Activated CD8-positive, alpha-beta memory T cell treated with anti-CD3 and anti-CD28 coated beads, Interleukin-2, amount 50 U/mL, for 4 hours (primary cell): Measurements from ENCODE around the gene EXOSC2.

Source experiments
- DNase-seq: peaks from one replicate; pipeline ENCODE4 v3.0.0-alpha.2; 2020

EXOSC2 gene

DNA sequence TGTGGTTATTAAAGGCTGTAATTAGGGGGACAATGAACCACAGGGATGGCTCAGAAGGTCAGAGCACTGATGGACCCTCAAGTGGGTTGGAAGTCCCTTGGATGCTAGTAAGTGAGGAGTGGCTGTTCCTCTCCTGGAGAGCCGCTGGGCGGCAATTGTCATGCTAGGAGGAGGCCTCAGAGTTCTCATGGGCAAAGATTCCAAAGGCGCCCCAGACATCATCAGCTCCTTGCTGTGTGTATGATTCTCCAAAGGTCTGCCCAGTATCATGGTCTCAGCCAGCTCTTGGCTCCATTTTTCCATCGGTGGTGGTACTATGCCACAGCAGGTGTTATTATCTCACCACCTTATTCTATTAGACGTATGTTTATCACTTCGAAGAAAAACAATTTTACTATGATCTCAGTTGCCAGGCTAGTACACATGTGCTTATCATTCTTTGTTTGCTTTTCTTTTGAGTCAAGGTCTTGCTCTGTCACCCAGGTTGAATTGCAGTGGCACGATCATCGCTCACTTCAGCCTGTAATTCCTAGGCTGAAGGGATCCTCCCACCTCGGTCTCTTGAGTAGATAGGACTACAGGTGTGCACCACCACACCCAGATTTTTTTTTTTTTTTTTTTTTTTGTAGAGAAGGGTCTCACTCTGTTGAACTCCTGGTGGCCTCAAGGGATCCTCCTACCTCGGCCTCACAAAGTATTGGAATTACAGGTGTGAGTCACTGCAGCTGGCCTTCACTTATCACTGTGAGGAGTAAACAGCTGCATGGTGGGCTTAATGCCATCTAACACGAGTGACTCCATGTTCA, 46.8 kb downstream of the EXOSC2 start:
- no peak for DNase-seq

DNA sequence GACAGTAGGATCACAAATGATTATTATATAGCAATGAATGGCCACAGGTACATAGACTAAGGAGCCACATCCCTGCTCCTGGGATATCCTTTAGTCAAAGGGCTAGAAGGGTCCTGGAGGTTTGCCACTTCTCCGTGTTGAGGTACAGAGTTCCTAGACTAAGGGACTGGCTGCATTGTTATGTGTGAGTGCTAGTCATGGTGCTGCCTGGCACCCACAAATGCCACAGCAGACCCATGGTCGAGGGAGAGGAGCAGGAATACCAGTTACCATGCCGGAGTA, 47.4 kb downstream of the EXOSC2 start:
- DNase-seq: no peak

DNA sequence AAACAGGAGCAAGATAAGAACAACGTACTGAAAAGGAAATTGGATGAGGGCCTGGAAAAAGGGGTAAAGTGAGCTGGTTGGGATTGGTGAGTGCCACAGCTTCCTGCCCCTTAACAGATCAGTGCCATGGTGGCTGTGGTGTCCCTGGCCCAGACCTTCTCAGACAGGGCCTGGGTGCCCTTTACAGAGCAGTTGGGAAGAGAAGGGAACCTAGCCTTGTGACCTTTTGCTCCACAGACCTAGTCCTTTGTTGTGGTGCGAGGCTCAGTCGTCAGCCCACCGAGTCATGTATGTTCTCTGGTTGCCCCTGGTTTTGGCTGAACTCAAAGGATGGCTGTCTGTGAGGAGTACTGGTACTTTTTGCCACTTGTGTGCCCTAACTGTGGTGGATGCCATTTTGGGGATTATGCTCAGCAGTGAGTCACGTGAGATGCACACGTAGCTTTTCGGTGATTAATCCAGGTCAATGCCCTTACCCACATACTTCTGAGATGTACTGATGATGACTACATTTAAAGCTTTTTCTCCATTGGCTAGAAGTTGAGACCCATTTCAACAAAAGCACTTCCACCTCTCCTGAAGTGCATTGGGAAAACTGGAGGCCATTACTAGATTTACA, 48.4 kb downstream of the EXOSC2 start:
- no peak for DNase-seq

DNA sequence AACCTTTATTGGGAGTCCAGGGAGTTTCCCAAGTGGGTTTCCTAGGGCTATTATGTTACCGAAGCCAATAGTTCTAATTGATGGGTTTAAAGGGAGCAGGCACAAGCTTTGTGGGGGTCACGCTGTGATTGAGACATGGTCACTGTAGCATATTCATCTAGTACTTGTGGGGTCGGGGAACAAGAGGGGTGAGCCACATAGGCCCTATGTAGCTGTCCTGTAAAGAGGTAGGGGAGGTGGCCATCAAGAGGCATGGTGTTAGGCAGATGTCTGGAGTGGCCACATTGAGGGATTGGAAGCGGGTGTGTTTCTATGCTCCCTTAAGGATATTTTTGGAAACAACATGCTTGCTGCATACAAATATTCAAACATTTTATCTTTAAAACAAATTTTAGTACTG, 50.1 kb downstream of the EXOSC2 start:
- no peak for DNase-seq

DNA sequence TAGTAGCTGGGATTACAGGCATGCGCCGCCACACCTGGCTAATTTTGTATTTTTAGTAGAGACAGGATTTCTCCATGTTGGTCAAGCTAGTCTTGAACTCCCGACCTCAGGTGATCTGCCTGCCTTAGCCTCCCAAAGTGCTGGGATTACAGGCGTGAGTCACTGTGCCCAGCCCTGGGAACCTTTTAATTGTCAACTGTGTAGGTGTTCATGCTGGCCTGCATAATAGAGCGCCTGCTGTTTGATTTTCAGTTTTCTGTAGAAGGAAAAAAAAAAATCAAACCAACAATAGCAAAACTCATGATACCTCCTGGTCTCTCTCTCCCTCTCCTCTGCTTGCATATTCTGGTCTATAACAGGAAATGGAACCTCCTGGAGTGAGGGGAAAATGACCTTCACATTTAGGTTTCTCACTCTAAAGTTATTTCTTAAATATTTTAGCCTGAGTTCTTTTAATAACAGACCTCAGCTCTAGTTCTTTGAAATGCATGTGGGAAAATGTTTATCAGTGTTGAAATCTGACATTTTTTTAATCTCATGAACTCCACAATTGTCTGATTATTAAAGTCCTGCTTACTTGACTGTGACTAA, 51.7 kb downstream of the EXOSC2 start:
- DNase-seq: no peak

DNA sequence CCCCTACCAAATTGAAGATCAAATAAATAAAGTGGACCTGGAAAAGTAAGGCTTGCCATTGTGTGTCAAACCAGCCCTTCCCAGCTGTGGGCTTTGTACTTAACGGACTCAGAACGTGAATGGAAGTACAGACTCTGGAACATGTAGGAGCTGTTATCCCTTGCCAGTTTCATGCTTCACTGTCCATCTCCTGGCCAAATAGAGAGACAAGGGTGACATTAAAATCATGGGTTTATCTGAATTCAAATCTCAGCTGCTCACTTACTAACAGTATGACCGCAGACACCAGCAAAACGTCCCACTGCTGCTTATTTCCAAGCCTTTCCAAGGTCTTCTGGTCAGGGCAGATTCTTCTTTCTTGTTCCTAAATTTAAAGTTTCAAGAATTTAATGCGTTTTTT, 52.2 kb downstream of the EXOSC2 start:
- no peak for DNase-seq

DNA sequence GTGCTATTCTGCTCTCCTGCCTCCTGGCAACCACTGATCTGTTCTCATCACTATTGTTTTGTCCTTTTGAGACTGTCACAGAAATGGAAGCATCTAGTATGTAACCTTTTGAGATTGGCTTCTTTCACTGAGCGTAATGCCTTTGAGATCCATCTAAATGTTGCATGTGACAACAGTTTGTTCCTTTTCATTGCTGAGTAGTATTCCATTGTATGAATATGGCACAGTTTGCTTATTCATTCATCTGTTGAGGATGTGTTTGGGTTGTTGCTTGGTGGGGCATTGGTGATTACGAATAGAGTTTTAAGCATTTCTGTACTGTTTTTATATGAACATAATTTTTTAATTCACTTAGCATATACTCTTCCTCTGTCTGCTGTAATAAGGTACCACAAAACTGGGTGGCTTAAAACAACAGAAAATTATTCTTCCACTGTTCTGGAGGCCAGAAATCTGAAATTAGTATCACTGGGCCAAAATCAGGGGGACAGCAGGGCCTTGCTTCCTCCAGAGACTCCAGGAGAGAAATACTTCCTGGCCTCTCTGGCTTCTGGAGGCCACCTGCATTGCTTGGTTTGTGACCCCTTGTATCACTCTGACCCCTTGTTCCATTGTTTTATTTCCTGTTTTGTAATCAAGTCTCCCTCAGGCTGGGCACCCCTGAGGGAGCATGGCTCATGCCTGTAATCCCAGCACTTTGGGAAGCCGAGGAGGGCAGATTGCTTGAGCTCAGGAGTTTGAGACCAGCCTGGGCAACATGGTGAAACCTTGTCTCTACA, 53.0 kb downstream of the EXOSC2 start:
- no peak for DNase-seq

DNA sequence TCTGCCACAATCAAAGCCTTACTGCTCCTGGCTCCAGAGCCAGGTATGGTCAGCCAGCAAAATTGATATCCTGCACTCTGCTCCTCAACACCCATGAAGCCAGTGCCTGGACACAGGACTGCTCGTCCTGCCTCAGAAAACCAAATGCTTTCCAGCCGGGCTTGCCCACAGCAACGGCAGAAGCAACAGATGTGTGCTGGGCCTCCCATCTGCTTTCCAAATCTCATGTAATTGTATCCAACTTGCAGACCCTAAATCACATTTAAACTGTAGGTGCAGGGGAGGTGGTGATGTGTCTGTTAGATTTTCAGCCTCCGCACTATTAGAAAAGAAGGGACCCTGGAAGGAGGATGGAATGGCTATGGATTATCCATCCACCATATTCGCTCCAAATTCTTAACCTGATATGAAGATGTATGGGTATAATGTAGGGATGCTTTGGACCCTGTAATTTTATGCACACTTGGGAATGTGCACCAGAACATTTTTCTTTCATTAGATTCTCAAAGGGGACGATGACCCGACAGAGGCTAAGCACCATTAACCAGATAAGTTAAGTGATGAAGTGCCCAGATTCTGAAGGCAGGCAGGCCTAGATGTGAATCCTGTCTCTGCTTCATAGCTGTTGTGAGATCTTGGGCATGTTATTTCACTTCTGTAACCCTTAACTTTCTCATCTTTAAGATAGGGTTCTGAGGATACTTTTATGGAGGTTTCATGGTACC, 58.2 kb downstream of the EXOSC2 start:
- no peak for DNase-seq
